Bronchial epithelial cell (primary cell): ENCODE data around the gene DNM1L. TPM values are rescaled to one million over a fixed set of nuclear protein-coding genes. Genes with fewer than 3 reads are reported as not detected.

ENCODE experiments used
- DNase-seq: peaks from one replicate; pipeline ENCODE4 v3.0.0-alpha.2; 2010; ENCODE audit warnings: low read depth
- FAIRE-seq: peaks from 2 replicates; lab custom pipeline; 2011; peaks lifted over from hg19 to GRCh38; lab: Jason Lieb, UNC
- H3K27me3 ChIP-seq: 2 replicates; pipeline ENCODE4 v1.5.1; 2011; ENCODE audit warnings: low read length; ENCODE audit not compliant: control insufficient read depth, insufficient read depth
- H3K36me3 ChIP-seq: 2 replicates; pipeline ENCODE4 v1.5.1; 2011; ENCODE audit warnings: low read length; ENCODE audit not compliant: control insufficient read depth, insufficient read depth
- H3K4me3 ChIP-seq: 2 replicates; pipeline ENCODE4 v1.5.1; 2011; ENCODE audit warnings: mild to moderate bottlenecking, low read depth, low read length, control low read depth
- total RNA-seq: library from RNA; depleted of rRNA; stranded (reverse); fragments of >200 nt; gene quantifications from 2 replicates; pipeline ENCODE4 v1.2.1, GENCODE V29; 2014
- TF ChIP-seq, protein P1 (sequence below): IDR thresholded peaks from 2 replicates; pipeline ENCODE4 v1.5.1; 2011; ENCODE audit warnings: mild to moderate bottlenecking, moderate library complexity, low read length, control low read depth, inconsistent platforms; ENCODE audit not compliant: insufficient read depth, severe bottlenecking

DNM1L gene
- total RNA-seq: 68.2 and 69.2 TPM in 2 replicates

DNA sequence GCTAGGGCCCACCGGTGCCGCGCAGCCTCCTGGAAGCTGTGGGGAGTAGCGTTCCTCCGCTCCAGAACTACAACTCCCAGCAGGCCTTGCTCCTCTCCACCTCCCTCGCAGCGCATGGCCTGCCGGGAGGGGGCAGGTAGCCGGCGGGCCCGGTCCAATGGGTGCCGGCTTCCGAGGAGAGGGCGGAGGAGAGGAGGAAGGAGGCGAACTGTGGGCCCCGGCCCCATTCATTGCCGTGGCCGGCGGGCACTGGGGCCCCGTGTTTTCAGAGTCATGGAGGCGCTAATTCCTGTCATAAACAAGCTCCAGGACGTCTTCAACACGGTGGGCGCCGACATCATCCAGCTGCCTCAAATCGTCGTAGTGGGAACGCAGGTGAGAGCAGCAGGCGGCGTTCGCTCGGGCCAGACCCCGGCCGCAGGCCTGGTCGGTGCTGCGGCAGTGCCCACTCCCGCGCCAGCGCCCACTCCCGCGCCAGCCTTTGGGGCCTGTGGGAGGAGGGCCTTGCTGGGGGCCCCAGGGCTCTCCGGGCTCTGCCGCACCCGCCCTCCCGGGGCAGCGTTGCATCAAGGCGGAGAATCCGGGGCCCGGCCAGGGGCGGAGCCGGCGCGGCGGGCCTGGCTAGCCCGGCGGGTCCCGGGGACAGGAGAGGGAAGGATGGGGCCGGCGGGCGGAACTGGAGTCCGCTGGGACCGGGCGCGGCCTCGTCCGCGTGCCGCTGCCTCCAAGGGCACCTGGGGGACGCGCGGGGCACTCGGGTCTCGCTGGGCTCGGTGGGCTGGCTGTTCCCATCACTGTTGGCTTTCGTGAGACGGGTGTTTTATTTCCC is at the start of gene DNM1L:
Gene DNM1L (plus strand): TSS at position 211 of the 829 bp plus-strand sequence. CDS start 63 bp downstream, at position 274.
- Histone ChIP-seq H3K4me3 (peak within 1 kb of the TSS; percentile 94), H3K36me3 (no peaks in the 10 kb centered on the region), H3K27me3 (no peaks in the 10 kb centered on the region)
- TF ChIP-seq, protein P1, sequence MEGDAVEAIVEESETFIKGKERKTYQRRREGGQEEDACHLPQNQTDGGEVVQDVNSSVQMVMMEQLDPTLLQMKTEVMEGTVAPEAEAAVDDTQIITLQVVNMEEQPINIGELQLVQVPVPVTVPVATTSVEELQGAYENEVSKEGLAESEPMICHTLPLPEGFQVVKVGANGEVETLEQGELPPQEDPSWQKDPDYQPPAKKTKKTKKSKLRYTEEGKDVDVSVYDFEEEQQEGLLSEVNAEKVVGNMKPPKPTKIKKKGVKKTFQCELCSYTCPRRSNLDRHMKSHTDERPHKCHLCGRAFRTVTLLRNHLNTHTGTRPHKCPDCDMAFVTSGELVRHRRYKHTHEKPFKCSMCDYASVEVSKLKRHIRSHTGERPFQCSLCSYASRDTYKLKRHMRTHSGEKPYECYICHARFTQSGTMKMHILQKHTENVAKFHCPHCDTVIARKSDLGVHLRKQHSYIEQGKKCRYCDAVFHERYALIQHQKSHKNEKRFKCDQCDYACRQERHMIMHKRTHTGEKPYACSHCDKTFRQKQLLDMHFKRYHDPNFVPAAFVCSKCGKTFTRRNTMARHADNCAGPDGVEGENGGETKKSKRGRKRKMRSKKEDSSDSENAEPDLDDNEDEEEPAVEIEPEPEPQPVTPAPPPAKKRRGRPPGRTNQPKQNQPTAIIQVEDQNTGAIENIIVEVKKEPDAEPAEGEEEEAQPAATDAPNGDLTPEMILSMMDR: no peak
- FAIRE-seq (no peak), DNase-seq (peak; percentile 88)

- Histone ChIP-seq H3K36me3 (peaks cover 10% of the 10 kb centered on the region), H3K27me3 (no peaks in the 10 kb centered on the region), H3K4me3 (no peak overlapping the region)
- DNase-seq: no peak
- TF ChIP-seq, protein P1: no peak
- no peak for FAIRE-seq
Measured at GRCh38 chr12:32641287-32641901, 37.7 kb upstream of the DNM1L start.

DNA sequence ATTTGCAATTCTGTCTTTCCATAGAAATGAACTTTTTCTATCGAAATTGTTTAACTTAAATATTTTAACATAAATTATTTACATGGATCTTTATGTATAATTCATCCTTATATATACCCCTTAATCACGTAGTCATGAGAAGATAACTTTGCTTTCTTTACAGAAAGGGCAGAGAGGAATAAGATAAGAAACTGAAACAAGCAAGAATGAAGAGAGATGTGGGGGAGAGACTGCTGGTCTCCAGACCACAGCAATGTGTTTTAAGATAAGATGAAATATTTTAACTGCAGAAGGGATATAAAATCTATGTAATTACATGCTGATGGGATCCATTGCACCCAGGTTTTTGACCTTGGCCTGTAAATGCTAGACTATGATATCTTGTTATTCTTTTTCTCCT is 34.7 kb upstream of the DNM1L start:
- H3K36me3 ChIP-seq: peaks cover 5% of the 10 kb centered on the region
- FAIRE-seq: no peak

GRCh38 chr12:32647275-32647674 is 31.8 kb upstream of the DNM1L start:
- no peak for FAIRE-seq
- H3K4me3 ChIP-seq: no peak overlapping the region
- TF ChIP-seq, protein P1: no peak

More for the DNA sequence above, 34.7 kb upstream of the DNM1L start:
- Histone ChIP-seq H3K4me3 (no peak overlapping the region), H3K27me3 (no peaks in the 10 kb centered on the region)
- TF ChIP-seq, protein P1: no peak
- DNase-seq: no peak

DNA sequence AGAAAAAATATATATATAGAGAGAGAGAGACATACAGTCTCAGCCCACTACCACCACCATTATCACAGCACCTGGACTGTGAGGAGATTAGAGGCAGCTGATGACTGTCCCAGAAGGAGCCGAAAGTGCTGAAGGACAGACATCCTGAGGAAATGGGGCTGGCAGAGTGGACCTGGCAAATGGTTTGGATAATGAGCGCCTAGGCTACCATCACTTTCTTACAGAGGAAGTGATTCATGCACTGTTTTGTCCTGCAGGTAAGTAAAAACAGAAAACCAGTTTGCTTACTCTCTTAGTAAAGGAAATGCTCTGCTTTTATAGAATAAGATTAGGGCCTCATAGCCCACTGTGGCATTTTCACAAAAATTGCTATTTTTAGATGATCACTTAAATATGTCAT is 28.6 kb upstream of the DNM1L start:
- no peak overlapping the region for H3K4me3 ChIP-seq
- H3K36me3 ChIP-seq: no peaks in the 10 kb centered on the region
- FAIRE-seq: no peak
- TF ChIP-seq, protein P1: no peak
- DNase-seq: peak; percentile 84
- no peaks in the 10 kb centered on the region for H3K27me3 ChIP-seq

More at GRCh38 chr12:32647275-32647674, 31.8 kb upstream of the DNM1L start:
- no peak for DNase-seq
- H3K27me3 ChIP-seq: no peaks in the 10 kb centered on the region
- no peaks in the 10 kb centered on the region for H3K36me3 ChIP-seq
